KOPT-K1 (cell line): Measurements from ENCODE around the gene EFCAB12.

Experiments used
- H3K27ac ChIP-seq: fragments of 200-600 bp; sonication (generic); 2 replicates; pipeline ENCODE4 v1.5.1; 2016; ENCODE audit warnings: antibody characterized with exemption, mild to moderate bottlenecking, low read depth, low read length; ENCODE audit not compliant: poor library complexity, severe bottlenecking
- H3K36me3 ChIP-seq: fragments of 200-600 bp; sonication (generic); 2 replicates; pipeline ENCODE4 v1.5.1; 2017; ENCODE audit warnings: antibody characterized with exemption, mild to moderate bottlenecking, low read length, moderate library complexity; ENCODE audit not compliant: insufficient read depth
- H3K9me3 ChIP-seq: fragments of 200-600 bp; sonication (generic); 2 replicates; pipeline ENCODE4 v1.5.1; 2017; ENCODE audit warnings: antibody characterized with exemption, low read length, mild to moderate bottlenecking; ENCODE audit not compliant: insufficient read depth, poor library complexity, severe bottlenecking

The EFCAB12 gene

GRCh38 chr3:129460572-129460971, 32.1 kb upstream of the EFCAB12 start:
- Histone ChIP-seq H3K27ac (no peak overlapping the region), H3K9me3 (no peaks in the 10 kb centered on the region), H3K36me3 (peaks cover 48% of the 10 kb centered on the region)

DNA sequence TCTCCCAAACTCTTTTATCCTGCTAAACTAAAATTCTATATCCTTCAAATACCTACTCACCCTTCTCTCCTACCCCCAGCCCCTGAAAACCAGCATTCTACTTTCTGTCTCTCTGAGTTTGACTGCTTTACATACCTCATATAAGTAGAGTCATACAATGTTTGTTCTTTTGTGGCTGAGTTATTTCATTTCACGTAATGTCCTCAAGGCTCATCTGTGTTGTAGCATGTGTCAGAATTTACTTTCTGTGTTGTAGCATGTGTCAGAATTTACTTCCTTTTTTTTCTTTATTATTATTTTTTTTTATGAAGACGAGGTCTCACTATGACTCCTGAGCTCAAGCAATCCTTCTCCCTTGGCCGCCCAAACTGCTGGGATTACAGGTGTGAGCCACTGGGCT, 31.7 kb upstream of the EFCAB12 start:
- peaks cover 50% of the 10 kb centered on the region for H3K36me3 ChIP-seq
- H3K27ac ChIP-seq, result no peak overlapping the region

DNA sequence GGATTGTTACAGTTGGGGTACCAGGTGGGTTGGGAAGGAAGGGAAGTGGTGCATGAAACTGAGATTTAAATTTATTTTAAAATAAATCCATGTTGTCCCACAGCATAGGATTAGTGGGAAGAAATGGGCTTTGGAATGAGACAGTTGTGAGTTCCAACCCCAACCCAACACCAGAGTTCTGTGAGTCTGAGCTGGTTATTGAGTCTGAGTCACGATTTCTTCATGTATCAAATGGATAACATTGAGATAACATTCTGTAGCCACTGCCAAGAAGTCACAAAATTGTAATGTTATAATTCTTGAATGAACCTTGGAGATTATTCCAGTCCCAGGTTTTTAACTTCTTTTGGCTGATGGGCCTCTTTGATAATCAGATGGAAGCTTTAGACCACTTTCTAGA, 25.3 kb upstream of the EFCAB12 start:
- Histone ChIP-seq H3K9me3 (no peaks in the 10 kb centered on the region), H3K27ac (no peak overlapping the region), H3K36me3 (peaks cover 60% of the 10 kb centered on the region)

More for the DNA sequence above, 31.7 kb upstream of the EFCAB12 start:
- H3K9me3 ChIP-seq, result no peaks in the 10 kb centered on the region

DNA sequence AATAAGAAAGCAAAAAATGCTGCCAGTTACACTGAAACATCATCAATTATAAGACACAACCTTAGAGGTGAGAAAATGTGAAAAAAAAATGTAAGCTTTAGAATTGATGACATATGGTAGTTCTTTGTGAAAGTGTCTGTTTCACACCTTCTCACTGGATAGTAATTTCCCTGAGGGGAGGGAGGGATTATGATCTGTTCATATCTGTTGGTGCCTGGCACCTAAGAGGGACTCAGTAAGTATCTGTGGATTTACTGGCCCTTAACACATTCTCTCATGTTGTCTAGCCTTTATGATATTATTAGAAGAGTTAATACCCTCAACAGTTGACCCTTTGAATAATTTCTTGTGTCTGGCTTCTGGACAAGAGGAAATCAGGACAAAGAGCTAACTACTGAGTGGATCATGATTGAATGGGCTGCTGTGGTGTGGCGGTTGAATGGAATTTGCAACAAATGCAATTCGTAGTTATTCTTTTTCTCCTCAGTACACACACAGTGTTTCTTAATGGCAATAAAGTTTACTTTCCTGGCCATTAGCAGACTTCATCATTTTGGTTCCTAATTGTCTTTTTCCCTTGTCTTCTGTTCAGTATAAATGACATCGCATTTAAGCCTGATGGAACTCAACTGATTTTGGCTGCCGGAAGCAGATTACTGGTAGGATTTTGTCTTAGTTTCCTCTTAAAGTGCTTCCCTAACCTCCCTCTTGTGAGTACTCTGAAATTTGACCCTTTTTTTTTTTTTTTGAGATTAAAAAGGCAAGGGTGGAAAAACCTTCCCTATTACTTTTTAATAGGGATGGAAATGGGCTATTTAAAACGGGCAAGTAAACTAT, 21.1 kb upstream of the EFCAB12 start:
- H3K27ac ChIP-seq, result no peak overlapping the region
- peaks cover 33% of the 10 kb centered on the region for H3K36me3 ChIP-seq
- no peaks in the 10 kb centered on the region for H3K9me3 ChIP-seq

DNA sequence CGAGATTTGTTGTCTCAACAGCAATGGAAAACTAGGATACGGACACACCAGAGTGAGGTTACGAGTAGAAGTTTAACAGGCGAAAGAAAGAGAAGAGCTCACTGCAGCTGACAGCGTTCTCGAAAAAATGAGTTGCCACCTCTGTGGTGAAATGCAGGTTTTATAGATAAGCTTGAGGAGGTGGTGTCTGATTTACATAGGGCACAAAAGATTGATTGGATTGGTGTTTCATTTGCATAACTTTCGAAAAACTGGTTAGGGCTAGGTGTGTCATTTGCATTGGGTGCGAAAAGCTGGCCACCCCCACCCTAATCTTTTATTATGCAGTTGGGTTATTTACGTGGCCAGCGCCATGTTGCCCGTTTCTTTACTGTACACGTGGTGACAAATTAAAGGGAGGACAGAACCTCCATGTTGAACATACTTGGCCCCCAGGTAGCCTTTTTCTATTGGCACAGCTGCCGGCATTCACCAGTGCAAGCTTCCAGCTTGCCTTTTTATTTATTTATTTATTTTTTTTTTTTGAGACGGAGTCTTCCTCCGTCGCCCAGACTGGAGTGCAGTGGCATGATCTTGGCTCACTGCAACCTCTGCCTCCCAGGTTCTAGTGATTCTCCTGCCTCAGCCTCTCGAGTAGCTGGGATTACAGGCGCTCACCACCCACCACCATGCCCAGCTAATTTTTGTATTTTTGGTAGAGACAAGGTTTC, 19.9 kb upstream of the EFCAB12 start:
- Histone ChIP-seq H3K9me3 (no peaks in the 10 kb centered on the region), H3K36me3 (peaks cover 25% of the 10 kb centered on the region), H3K27ac (no peak overlapping the region)

DNA sequence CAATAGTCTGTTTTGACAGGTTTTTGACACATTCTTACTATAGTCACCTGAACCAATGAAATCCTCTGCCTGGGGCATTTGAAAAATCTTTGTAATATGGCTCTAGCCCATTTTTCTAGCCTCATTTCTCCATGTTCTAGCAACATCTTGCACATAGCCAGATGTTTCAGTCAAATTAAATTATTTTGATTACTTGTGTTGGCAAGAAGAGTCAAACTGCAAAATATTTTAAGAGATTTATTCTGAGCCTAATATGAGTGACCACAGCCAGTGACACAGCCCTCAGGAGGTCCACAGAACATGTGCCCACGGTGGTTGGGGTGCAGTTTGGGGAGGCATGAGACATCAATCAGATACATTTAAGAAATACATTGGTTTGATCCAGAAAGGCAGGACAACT, 18.5 kb upstream of the EFCAB12 start:
- H3K27ac ChIP-seq, result no peak overlapping the region
- H3K9me3 ChIP-seq, result no peaks in the 10 kb centered on the region
- H3K36me3 ChIP-seq, result peaks cover 11% of the 10 kb centered on the region

DNA sequence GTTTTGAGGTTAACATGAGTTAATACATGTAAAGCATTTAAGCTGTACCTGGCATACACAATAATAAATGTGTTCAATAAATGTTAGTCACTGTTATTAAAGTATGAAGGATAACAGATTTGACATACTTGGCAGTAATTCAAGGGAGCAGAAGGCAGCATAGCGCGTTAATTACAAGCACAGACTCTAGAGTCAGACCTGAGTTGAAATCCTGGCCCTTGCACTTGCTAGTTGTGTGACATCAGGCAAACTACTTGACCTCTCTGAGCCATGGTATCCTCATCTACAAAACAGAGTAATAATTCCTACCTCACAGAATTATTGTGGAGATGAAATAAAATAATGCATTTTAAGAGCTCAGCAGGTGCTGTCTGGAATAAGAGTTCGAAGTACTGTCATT, 17.0 kb upstream of the EFCAB12 start:
- 0 out of 2 replicates have a peak, but pooled peaks cover 3% of the 10 kb centered on the region for H3K36me3 ChIP-seq
- H3K27ac ChIP-seq, result no peak overlapping the region
- no peaks in the 10 kb centered on the region for H3K9me3 ChIP-seq

GRCh38 chr3:129442947-129443346, 14.5 kb upstream of the EFCAB12 start:
- Histone ChIP-seq H3K36me3 (peaks cover 3% of the 10 kb centered on the region), H3K27ac (no peak overlapping the region), H3K9me3 (no peaks in the 10 kb centered on the region)

DNA sequence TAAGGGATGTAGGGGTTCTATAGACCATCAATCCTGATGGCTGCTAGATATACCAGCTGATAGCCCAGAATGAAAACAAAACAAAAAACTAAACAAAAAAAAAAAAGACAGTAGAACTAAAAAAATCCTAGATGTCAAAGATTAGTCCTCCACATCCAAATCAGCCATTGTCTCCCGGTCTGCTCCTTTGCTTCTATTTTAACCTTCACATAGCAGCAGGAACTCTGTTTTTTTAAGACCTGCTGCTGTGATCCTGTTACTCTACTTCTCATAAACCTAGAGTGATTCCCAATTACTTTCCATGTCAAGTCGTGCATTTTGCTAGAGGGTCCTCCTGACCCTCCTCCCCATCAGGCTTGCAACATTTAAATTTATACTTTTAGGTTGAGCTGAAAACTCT, 14.1 kb upstream of the EFCAB12 start:
- Histone ChIP-seq H3K36me3 (peaks cover 7% of the 10 kb centered on the region), H3K27ac (no peak overlapping the region), H3K9me3 (no peaks in the 10 kb centered on the region)

DNA sequence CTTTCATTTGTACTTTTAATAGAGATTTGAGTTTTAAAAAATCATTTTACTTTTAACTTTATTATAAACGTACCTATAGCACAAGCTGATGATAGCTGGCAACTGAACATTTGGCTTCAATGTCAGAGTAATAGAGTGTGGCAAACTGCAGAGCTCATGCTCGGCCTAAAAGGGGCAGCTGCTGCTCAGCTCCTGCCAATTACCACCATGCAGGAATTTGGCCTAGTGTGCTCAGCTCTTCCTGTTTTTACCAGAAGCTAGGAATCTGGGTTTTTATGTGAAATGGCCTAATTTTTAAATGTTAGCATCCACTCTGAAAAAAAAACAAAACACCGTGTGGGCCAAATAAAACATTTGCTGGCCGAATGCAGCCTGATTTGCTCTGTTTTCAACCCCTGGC, 13.3 kb upstream of the EFCAB12 start:
- Histone ChIP-seq H3K9me3 (no peaks in the 10 kb centered on the region), H3K27ac (peak overlapping the region; percentile 98), H3K36me3 (peaks cover 14% of the 10 kb centered on the region)

- H3K27ac ChIP-seq, result peak overlapping the region; percentile 98
- peaks cover 20% of the 10 kb centered on the region for H3K36me3 ChIP-seq
- no peaks in the 10 kb centered on the region for H3K9me3 ChIP-seq
These were observed 12.8 kb upstream of the EFCAB12 start for GRCh38 chr3:129441215-129441614.

DNA sequence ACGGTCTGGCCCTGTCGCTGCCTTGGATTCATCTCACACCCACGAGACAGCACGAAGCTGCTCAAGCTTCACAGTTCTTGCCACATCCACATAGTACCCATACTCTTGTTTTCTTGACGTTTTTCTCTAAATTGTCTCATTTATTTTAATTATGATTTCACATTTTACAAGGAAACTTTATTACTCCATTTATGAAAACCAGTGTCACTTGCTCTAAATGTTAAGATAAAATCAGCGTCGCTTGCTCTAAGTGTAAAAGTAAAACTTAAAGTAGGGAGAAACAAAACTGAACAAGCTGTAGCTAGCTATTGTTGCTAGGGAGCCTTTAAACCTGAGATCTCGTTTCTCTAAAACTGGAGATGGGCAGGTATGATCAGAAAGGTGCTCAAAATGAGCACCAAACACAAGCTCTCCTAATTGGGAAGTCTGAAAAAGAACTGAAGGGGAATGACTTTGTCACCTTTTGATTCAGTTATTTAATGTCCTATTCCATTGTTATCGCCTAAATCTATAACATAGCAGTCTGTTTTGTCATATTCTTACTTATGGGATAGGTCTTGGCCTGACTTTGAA, 12.3 kb upstream of the EFCAB12 start:
- peaks cover 25% of the 10 kb centered on the region for H3K36me3 ChIP-seq
- H3K27ac ChIP-seq, result peak overlapping the region; percentile 98

DNA sequence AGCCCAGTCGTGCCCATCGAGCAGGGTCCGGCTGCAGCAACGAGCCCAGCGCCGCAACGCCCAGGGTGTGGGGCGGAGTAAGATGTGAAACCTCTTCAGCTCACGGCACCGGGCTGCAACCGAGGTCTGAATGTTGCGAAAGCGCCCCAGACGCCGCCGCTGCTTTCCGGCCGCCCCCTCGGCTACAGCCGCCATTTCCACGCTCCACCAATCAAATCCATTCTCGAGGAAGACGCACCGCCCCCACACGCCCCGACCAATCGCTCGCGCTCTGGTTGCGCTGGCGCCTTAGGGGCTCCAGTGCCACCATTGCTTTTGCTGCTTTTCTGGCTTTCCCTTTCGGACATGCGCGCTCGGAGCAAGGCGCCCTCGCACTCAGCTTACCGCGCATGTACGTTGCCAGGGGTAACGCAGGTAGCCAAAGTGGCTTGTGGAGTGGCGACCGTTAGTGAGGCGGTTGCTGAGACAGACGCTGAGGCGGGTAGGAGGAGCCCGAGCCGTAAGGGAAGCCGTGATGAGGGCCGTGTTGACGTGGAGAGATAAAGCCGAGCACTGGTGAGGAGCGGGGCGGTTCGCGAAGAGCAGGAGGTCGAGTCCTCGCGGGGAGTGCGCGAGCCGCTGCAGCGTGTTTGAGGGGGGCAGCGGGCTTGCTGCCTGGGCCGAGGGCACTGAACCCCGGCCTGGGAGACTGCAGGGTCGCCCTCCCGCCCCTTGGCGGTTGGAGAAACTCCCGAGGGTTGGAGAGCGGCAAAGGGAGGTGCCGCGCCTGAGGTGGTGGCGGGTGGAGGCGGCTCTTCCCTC, 11.6 kb upstream of the EFCAB12 start, which contains the start of the genes IFT122 and MBD4:
Gene IFT122, plus strand, starts transcription at position 408 of the 801 bp plus-strand sequence. Its CDS starts 107 bp downstream, at position 515.
Gene MBD4, minus strand, starts transcription at position 132 of the 801 bp plus-strand sequence. Its CDS starts 115 bp downstream, at position 17.
- Histone ChIP-seq H3K36me3 (peaks cover 32% of the 10 kb centered on the region), H3K9me3 (no peaks in the 10 kb centered on the region), H3K27ac (peak within 1 kb of the TSS; percentile 98)

More for the DNA sequence above, 12.3 kb upstream of the EFCAB12 start:
- H3K9me3 ChIP-seq, result no peaks in the 10 kb centered on the region

- Histone ChIP-seq H3K9me3 (no peaks in the 10 kb centered on the region), H3K27ac (peak overlapping the region; percentile 98), H3K36me3 (peaks cover 39% of the 10 kb centered on the region)
These were observed 10.9 kb upstream of the EFCAB12 start for GRCh38 chr3:129439226-129439816.
